Psoas muscle (tissue), 8 donors: ENCODE data around the gene LMBRD2. TPM values are rescaled to one million over a fixed set of nuclear protein-coding genes. Genes with fewer than 3 reads are reported as not detected.

ENCODE experiments used
- ATAC-seq, 4 donors: fragments of 200-7000 bp; cut with Tn5 transposase; one replicate each; pipeline ENCODE4 v1.9.1; 2020; ENCODE audit warnings: moderate library complexity in 3 of 4, mild to moderate bottlenecking in 2 of 4
- DNase-seq, 2 donors: peaks; one replicate each; pipeline ENCODE4 v3.0.0-alpha.2; 2020
- H3K27ac ChIP-seq: fragments of 200-600 bp; one replicate; pipeline ENCODE4 v1.8.0; 2022
- H3K27me3 ChIP-seq, 3 donors: fragments of 200-600 bp in 1 of 3; one replicate each; pipeline versions ENCODE4 v1.6.1 to v1.8.0; 2013 to 2022; ENCODE audit warnings: low read length in 2 of 3, mild to moderate bottlenecking in 2 of 3, moderate library complexity in 1 of 3; ENCODE audit not compliant: insufficient read depth in 3 of 3
- H3K36me3 ChIP-seq, 2 donors: fragments of 200-600 bp in 1 of 2; one replicate each; pipeline versions ENCODE4 v1.6.1 to v1.8.0; 2013 to 2022; ENCODE audit warnings: low read depth in 1 of 2, mild to moderate bottlenecking in 1 of 2, moderate library complexity in 1 of 2; ENCODE audit not compliant: insufficient read depth in 1 of 2
- H3K4me1 ChIP-seq: fragments of 200-600 bp; one replicate; pipeline ENCODE4 v1.8.0; 2022
- H3K4me3 ChIP-seq: fragments of 200-600 bp; one replicate; pipeline ENCODE4 v1.8.0; 2022; ENCODE audit warnings: mild to moderate bottlenecking
- H3K9me3 ChIP-seq: fragments of 200-600 bp; one replicate; pipeline ENCODE4 v1.8.0; 2022
- WGBS, 3 donors: extraction: QIAGEN DNeasy Blood & Tissue Kit; methylation state at CpG; one replicate each; pipeline versions ENCODE4 v1.1.6 to v1.1.7; 2013; 5-methylcytosine and 5-hydroxymethylcytosine counted together
- intact Hi-C, 2 donors: fragments of 100-400 bp; cut with DNase I; formaldehyde crosslinking; loops; one replicate each; pipeline versions ENCODE4 v1.11.0 to v1.14.2; 2022
- polyA plus RNA-seq, 3 donors: library from polyadenylated mRNA; stranded (reverse); fragments of 200-250 nt; gene quantifications; one replicate each; pipeline ENCODE4 v1.2.3, GENCODE V29; 2013
- total RNA-seq, 4 donors: library from RNA; stranded (reverse); fragmentation: NEBNext Ultra II Directional in 2 of 4; extraction: Animal tissue kit (Norgen Biotek cat#: 25700) in 2 of 4; gene quantifications; one replicate each; pipeline versions ENCODE4 v1.2.1 to v1.2.4, GENCODE V29; 2021 to 2023
- TF ChIP-seq, protein P1 (sequence below): fragments of 200-600 bp; IDR thresholded peaks from one replicate; pipeline ENCODE4 v1.8.0; 2022; ENCODE audit warnings: antibody characterized with exemption
- donor health status: healthy with polysubstance abuse.
- donor health status: DM: no; HTN: no; CAD: no; lungs with moderate emphysema.
- donor health status: Bipolar disorder and iron deficiency.
- donor health status: healthy.
- donor health status: DM: yes; HTN: yes; CAD: no.
- donor health status: DM: no; HTN: no; CAD: no.
- donor health status: DM: no; HTN: no; CAD: no.
- donor health status: DM: yes; HTN: yes; CAD: no.

Gene LMBRD2
- total and polyA plus RNA-seq, 7 donors = 3.0 to 22.8 (median 17.4) TPM

DNA sequence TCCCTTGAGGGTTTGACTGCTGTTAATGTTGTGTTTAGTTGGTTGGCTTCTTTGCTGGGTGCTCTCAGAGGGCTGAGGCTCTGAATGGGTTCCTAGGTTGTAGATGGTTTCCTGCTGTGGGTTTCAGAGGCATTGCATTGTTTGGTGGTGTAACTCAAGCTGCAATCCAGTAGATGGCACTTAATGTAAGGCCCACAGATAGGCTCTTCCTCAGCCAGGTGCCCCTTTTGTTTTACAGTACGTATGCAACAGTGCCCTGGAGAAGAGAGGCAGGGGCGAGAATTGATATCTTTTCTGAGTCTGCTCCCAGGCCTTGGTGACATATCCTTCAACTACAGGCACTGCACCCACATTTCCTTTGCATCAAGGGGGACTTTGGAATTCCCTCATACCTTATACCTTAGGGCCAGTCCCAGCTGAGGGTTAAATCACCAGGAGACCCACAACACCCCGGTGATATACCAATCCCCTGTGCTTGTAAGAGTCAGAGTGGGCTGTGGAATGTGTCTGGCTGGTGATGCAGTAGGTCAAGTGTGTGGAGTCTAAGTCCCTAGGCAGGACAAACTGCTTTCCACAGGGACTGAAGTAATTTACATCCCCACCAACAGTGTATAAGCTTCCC, 78.0 kb downstream of the LMBRD2 start:
- no peak for ATAC-seq

DNA sequence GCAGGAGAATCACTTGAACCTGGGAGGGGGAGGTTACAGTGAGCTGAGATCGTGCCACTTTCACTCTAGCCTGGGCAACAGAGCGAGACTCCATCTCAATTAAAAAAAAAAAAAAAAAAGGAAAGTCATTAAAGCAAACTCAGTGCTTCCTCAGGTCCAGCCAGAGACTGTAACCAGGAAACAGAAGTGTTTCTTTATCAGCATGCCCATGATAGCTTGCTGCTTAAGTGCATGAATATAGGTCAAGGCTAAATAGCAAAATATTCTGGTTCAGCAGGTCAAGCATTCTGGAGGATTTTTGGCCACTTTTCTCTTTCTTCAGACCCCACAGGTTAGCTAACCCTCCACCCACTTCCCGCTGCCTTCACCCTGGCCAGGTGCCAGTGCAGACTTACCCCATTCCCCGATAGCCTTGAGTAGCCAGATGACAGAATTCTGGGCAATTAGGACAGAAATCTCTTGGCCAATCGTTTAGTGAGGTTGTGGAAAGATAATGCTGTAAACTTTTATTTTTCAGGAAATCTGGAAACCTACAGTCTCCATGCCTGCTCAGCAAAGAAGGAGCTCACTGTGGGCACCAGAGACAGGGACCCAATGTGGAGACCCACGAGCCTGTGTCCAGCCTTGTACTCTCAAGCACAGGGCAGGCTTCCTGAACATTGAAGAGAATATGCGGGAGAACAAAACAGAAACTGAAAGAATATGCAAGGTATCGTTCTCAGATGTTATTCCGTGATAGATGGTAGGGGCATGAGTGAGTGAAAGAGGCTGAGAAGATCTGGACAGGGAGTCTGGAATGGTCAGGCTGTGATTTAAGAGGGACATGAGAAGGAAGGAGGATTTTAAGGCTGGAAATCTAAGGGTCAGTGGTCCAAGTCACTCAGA, 80.8 kb downstream of the LMBRD2 start:
- Histone ChIP-seq H3K9me3 (no peaks in the 10 kb centered on the region), H3K4me3 (peak overlapping the region; percentile 25), H3K4me1 (no peaks in the 10 kb centered on the region), H3K27me3 (peaks cover 0 to 9% (median 0%) of the 10 kb centered on the region in 3 donors), H3K36me3 (no peaks in the 10 kb centered on the region), H3K27ac (no peak overlapping the region)
- ATAC-seq (no peak), DNase-seq (no peak)
- WGBS, 3 donors = 47 to 51% (median 48%) methylated on average over 9 of the region's 9 CpGs
- TF ChIP-seq, protein P1, sequence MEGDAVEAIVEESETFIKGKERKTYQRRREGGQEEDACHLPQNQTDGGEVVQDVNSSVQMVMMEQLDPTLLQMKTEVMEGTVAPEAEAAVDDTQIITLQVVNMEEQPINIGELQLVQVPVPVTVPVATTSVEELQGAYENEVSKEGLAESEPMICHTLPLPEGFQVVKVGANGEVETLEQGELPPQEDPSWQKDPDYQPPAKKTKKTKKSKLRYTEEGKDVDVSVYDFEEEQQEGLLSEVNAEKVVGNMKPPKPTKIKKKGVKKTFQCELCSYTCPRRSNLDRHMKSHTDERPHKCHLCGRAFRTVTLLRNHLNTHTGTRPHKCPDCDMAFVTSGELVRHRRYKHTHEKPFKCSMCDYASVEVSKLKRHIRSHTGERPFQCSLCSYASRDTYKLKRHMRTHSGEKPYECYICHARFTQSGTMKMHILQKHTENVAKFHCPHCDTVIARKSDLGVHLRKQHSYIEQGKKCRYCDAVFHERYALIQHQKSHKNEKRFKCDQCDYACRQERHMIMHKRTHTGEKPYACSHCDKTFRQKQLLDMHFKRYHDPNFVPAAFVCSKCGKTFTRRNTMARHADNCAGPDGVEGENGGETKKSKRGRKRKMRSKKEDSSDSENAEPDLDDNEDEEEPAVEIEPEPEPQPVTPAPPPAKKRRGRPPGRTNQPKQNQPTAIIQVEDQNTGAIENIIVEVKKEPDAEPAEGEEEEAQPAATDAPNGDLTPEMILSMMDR = no peak
- intact Hi-C loops = loop anchor here in 1 of 2 donors (10.0 kb wide), 1 partner anchor 234 kb away; the partner anchor contains the start of gene RANBP3L

More for the DNA sequence above, 78.0 kb downstream of the LMBRD2 start:
- TF ChIP-seq, protein P1 = no peak
- H3K27ac ChIP-seq = no peak overlapping the region
- H3K4me3 ChIP-seq = no peak overlapping the region
- 59 to 65% (median 63%) methylated on average over 3 of the region's 3 CpGs for WGBS, 3 donors
- H3K36me3 ChIP-seq = no peaks in the 10 kb centered on the region
- no peaks in the 10 kb centered on the region for H3K9me3 ChIP-seq
- H3K4me1 ChIP-seq = no peaks in the 10 kb centered on the region
- no peak for DNase-seq
- H3K27me3 ChIP-seq = no peaks in the 10 kb centered on the region
- intact Hi-C loops = loop anchor here in 1 of 2 donors (10.0 kb wide), 1 partner anchor 231 kb away; the partner anchor contains the start of gene RANBP3L

DNA sequence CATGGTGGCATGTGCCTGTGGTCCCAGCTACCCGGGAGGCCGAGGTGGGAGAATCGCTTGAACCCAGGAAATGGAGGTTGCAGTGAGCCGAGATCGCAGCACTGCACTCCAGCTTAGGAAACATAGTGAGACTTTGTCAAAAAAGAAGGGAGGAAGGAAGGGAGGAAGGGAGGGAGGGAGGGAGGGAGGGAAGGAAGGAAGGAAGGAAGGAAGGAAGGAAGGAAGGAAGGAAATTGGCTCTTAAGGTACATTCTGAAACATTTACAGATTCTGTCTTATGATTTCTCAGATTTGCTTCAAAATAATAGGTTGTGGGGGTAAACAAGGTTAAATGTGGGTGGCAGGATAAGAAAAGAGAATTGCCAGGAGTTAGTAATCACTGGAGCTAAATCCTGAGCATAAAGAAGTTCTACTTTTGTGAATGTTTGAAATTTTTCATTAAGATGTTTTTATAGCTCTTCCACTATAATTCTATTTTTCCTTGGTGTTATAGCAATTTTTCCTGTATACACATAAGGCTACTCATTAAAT, 82.9 kb downstream of the LMBRD2 start:
- 92% methylated on average over 5 of the region's 5 CpGs for WGBS, 3 donors
- no peaks in the 10 kb centered on the region for H3K36me3 ChIP-seq
- intact Hi-C loops = no loop called here
- no peaks in the 10 kb centered on the region for H3K9me3 ChIP-seq
- DNase-seq = no peak
- H3K4me1 ChIP-seq = no peaks in the 10 kb centered on the region
- peaks cover 0 to 17% (median 0%) of the 10 kb centered on the region in 3 donors for H3K27me3 ChIP-seq
- TF ChIP-seq, protein P1 = no peak
- H3K27ac ChIP-seq = no peak overlapping the region
- no peak for ATAC-seq
- no peak overlapping the region for H3K4me3 ChIP-seq

DNA sequence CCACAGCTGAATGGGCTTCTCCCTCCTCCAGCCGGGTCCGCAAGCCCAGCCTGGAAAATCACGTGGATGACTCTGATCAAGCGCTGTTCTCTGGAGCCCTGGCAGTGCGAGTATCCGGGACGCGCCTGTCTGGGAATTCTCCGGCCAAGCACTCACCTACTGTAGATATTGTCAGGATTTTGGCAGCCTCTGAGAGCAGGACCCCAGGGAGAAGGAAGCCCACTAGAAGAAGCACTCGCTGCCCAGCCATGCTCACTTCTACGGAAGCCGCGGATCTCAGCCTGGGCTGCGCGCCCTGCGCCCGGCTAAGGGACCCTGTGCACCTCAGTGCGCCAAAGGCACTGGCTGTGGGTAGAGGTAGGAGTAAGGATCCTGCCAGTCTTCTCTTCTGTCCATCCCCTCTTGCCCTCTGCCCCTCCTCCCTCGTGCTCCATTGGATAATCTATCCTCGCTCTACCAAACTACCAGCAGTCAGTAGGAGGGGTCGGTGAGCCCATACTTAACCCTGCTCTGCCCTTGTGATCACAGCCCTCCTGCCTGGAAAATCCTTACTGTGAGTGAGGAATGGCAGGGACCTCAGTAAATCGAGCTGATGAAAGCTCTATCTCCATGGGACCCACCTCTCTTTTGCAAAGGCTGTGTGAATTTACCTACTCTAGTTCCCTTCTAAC, 85.0 kb downstream of the LMBRD2 start, which contains the start of gene UGT3A2:
Gene UGT3A2 (minus strand): TSS at position 343 of the 671 bp plus-strand sequence. CDS start 93 bp downstream, at position 250.
- Histone ChIP-seq H3K36me3 (no peaks in the 10 kb centered on the region), H3K9me3 (no peaks in the 10 kb centered on the region), H3K27me3 (peaks cover 0 to 17% (median 0%) of the 10 kb centered on the region in 3 donors), H3K4me1 (no peaks in the 10 kb centered on the region), H3K27ac (no peak within 1 kb of the TSS), H3K4me3 (peak within 1 kb of the TSS; percentile 47)
- ATAC-seq (peak in 3 of 4 donors; percentile 22 to 35 (median 30)), DNase-seq (peak in 1 of 2 donors; percentile 49)
- 1 to 3% (median 2%) methylated on average over 22 of the region's 22 CpGs for WGBS, 3 donors
- TF ChIP-seq, protein P1 = no peak
- intact Hi-C loops = no loop called here
